Anterior cingulate cortex (tissue), 58 donors: ENCODE results near the gene ZBTB21.
"Not testable (repeated sequence)": the region's sequence is repeated elsewhere in the genome, so short reads cannot be mapped to it uniquely, and the experiment has no call there.

Experiments
- DNase-seq, 58 donors: peaks; one replicate each; lab custom pipeline; 2025; lab: John Stamatoyannopoulos, UW

The ZBTB21 gene

DNA sequence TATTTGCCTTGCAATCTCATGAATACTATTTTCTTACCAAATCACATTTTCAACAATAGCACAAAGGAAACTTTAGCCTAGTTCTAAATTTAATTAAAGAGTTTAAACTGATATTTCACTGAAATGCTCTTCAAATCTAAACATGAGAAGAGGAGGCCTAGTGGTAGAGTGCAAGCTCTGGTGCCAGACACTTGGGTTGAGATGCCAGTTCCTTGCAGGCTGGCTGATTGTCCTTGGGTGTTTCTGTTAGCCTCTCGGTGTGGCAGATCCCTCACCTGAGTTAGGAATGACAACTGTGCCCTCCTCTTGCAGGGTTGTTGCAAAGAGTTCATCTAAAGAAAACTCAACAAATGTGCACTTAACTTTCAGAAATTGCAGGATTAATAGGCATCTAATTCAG is 12.5 kb downstream of the ZBTB21 start:
- DNase-seq = no peak

GRCh38 chr21:41995577-41995976 is 14.6 kb downstream of the ZBTB21 start:
- DNase-seq = no peak

DNA sequence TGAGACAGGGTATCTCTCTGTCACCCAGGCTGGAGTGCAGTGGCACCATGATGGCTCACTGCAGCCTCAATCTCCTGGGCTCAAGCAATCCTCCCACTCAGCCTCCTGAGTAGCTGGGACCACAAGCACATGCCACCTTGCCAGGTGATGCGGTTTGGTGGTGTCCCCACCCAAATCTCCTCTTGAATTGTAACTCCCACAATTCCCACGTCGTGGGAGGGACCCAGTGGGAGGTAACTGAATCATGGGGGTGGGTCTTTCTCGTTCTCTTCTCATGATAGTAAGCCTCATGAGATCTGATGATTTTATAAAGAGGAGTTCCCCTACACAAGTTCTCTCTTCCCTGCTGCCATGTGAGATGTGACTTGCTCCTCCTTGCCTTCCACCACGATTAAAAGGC is 15.5 kb downstream of the ZBTB21 start:
- not testable (repeated sequence) for DNase-seq

DNA sequence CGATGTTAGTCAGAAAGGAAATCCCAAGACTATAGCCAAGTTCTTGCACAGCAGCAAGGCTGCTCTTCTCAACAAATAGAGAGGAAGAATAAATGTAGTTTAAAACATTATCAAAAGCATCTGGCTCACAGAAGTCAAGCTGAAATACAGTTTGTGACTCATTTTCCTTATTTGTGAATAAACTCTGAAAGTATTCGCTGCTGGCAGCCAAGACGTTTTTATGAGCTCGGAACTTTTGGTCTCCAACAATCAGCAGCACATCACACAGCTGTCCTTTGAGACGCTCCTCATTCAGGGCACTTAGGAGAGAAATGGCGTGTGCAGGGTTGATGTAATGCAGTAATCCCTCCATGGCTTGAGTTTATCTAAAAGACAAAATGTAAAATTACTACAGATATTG is 16.4 kb downstream of the ZBTB21 start:
- no peak for DNase-seq

DNA sequence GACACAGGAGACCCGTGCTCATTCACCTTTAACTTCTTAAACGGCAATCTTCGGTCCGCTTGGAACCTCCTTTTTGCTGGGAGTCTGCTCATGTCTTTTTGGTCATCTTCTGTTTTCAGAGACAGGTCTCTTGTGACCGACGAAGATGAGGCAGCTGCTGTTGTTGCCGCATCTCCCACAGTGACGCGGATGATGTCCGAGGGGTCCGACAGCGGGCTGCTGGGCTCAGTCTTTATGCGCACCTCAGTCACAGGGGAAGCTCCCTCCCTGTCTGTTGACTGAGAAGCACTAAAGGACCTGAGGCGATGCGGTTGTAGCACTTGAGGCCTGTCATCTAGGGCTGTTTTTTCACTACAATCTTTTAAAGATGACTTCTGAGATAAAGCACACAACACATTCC is 17.6 kb downstream of the ZBTB21 start:
- DNase-seq = no peak

GRCh38 chr21:41991659-41992058 is 18.5 kb downstream of the ZBTB21 start:
- DNase-seq = no peak

DNA sequence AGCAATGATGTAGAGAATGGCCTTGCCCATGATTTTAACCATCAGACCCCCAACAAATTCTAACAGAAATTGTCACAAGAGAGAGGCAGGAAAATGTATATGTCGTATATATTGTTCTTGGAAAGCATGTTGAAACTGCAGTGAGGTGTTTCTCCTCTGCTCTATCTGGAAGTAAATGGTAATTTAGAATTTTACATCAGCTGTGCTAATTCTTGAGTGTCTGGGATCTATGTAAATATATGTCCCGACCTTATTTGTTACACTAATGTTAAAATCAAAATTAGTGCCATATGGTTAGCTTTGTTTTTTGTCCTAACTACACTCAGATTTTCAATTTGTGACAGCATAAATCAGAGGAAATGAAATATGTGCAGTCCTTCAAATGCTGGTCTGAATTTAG is 20.5 kb downstream of the ZBTB21 start:
- DNase-seq = no peak

- DNase-seq = no peak
Observed at GRCh38 chr21:41987310-41987709, 22.9 kb downstream of the ZBTB21 start.

- no peak for DNase-seq
Observed at GRCh38 chr21:41985662-41986416, 24.3 kb downstream of the ZBTB21 start.

DNA sequence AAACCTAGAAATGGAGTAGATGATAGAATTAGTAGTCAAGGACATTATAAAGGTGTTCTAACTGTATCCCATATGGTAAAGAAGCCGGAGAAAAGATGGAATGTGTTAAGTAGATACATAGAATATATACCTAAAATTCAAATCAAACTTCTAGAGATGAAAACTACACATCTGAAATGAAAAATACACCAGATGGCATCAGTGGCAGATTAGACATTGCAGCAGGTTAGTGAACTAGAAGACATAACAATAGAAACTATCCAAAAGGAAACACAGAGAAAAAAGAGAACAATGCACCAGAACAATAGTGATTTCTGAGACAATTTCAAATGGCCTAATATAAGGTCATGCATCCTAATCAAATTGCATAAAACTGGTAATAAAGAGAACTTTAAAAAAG is 26.9 kb downstream of the ZBTB21 start:
- DNase-seq = no peak

DNA sequence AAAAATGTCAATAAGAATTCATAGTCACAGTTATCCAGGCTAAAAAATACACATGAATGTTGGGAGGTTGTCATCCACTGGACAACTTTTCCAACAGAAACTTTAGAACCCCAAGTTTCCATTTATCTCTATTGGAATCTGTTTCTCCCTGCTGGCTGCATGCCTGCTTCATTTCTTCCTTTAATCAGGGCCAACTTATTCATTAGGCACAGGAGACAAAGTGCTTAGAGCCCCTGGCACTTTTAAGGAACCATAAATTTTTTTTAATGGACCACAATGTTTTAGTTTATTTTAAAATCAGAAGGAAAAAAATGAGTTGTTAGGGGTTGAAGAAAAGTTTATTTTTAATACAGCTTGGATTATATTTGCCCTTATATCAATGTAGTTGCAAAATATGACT is 29.6 kb downstream of the ZBTB21 start:
- DNase-seq = no peak

GRCh38 chr21:41979751-41980369 is 30.3 kb downstream of the ZBTB21 start:
- no peak for DNase-seq

- no peak for DNase-seq
Observed at GRCh38 chr21:41979335-41979734, 30.8 kb downstream of the ZBTB21 start.

DNA sequence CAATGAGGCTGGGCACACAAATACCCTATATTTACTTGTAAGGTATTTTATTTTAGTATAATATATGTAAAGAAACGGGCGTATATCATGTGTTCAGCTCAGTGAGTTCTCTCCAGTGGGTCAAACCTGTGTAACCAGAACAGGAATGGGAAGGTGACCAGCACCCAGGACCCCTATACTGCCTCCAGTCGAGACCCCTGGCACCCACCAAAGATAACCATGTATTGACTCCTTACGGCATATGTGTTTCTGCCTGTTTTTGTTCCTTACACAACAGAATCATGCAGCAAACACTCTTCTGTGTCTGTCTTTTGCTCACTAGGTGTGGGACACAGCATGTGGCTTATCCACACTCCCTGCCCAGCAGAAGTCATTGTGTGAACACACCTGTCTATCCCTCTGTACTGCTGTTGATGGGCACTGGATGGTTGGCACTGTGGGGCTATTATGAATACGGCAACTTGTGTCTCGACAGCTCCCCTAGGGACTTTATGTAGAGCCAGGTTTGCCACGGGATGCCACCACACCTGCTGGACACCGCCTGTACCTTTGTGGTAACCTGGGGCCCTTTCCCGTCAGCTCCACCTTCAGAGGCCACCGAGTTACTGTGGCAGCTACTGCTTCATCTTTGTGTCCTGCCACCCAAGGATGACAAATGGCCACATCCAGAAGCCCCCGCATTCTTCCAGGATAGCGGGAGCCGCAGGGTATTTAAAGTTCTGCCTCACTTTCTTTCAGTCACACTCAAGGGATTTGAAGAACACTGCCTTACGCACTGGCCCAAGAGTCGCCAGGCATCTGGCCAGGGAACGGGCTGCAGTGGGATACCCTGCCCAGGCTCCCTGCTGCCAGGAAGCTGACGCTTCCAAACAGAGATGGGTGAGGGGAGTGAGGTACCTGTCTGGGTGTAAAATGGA is 32.9 kb downstream of the ZBTB21 start:
- no peak for DNase-seq

GRCh38 chr21:41976611-41977010 is 33.5 kb downstream of the ZBTB21 start:
- DNase-seq = no peak

- no peak for DNase-seq
Observed at GRCh38 chr21:41975391-41976272, 34.5 kb downstream of the ZBTB21 start.

DNA sequence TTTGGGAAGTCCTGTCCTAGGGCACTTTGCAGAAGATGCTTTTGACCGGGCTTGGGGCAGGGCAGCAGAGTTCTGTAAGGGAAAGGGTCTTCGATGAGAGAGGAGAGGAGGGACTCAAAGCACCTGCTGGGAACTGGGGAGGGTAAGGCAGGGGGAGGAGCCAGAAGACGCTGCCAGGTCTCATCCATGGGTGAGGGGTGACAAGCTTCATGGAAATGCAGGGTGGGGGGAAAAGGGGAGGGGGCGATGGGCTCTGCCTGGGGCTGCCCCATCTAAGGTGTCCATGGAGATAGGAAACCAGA is 35.5 kb downstream of the ZBTB21 start:
- DNase-seq = no peak

DNA sequence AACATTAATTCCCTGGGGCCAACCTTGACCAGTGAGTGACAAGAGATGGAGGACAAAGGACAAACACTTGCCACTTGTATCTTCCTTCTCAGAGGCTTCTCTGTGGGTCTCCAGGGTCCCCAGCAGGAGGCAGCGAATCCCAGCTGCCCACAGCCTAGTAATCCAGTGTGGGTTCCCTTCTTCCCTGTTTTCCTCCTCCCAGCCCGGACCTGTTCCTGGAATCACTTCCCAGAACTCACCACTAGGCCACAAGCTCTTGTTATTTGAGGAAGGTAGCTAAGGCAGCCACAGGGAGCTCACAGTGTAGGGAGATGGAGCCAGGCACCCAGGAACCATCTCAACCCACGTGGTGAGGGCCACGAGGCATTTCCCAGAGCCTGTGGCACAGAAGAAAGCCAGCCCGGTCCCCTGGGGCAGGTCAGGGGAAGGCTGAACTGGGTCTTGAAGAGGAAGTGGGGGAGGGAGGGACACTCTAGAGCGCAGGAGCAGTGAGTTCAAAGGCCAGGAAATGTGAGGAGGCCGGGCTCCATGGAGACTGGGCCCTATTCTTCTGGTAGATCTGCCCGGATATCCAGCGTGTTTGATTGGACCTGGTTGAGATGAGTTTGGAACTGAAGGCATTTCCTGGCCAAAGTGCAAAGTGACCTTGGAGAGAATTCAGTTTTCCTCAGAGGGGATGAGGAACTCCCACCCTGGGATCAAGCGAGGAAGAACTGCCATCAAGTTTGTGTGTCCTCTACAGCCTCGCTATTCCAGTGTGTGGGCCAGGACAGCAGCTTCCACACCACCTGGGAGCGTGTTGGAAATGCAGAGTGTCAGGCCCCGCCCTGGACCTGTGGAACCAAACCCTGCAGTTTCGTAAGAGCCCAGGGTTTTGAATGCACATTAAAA is 36.1 kb downstream of the ZBTB21 start:
- no peak for DNase-seq

DNA sequence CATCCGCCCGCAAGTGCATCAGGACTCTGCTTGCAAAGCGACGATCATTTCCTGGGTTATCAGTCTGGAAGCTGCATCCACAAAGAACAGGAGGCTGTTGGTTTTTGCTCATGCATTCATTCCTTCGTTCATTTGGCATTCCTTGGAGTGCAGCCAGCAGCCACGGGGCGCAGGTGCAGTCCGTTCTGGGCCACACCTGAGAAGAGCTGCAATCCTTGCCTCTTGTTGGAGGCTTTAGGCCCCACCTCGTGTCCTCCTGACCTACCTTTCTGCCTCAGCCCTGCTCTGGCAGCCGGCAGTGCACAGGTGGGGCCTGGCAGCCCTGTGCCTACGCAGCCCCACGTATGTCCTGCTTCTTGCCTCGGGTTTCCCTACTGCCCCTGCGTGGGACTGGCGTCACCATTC is 36.7 kb downstream of the ZBTB21 start:
- DNase-seq = no peak
